ENCODE measurements around the gene PALLD.

GRCh38 chr4:168863719-168864647 lies 367.1 kb downstream of the PALLD start:
- TF ChIP-seq CTCF (IDR thresholded peaks at IDR 0.05; ENCODE audit: extremely low read depth in 1 of 2, insufficient read depth in 1 of 2, low read depth in 1 of 2, low read length in 2 of 2) (no peak), MAX (IDR thresholded peaks at IDR 0.05; ENCODE audit: insufficient read depth, insufficient read length) (no peak), POLR2AphosphoS5 (IDR thresholded peaks at IDR 0.05; ENCODE audit: insufficient read depth, low read depth, low read length) (no peak), MYC (IDR thresholded peaks at IDR 0.05; ENCODE audit: low read depth, low read length) (no peak), EZH2 (IDR thresholded peaks at IDR 0.05; ENCODE audit: borderline replicate concordance, low read depth, low read length, severe bottlenecking) (no peak), POLR2A (IDR thresholded peaks at IDR 0.05; ENCODE audit: low read depth, low read length) (no peak)

Data from endothelial cell of umbilical vein (primary cell).